HCT116 (cell line): ENCODE measurements around the gene CCNL1. TPM values are rescaled to one million over a fixed set of nuclear protein-coding genes. Genes with fewer than 3 reads are reported as not detected.

Experiments
- ATAC-seq: fragments of 200-7000 bp; cut with Tn5 transposase; 2 replicates; pipeline ENCODE4 v1.9.1; 2020; ENCODE audit warnings: mild to moderate bottlenecking, moderate library complexity
- BruUV-seq: library from RNA; stranded (reverse); fragments of 400-500 nt; replicated peaks from 2 replicates; lab custom pipeline; 2021; lab: Mats Ljungman, UMichigan
- CTCF ChIA-PET: fragments of 300-600 bp; sonication (Branson Sonifier 250); formaldehyde crosslinking; loops from one replicate; lab custom pipeline; 2021; ENCODE audit warnings: antibody characterized with exemption; lab: Charles Lee
- POLR2A ChIA-PET: fragments of 300-600, 350-600 bp; sonication (Branson Sonifier 250); formaldehyde crosslinking; loops from one replicate; lab custom pipeline; 2021; ENCODE audit warnings: antibody characterized with exemption; lab: Charles Lee
- RAD21 ChIA-PET, 2 experiments: fragments of 300-600 bp; sonication (Branson Sonifier 250); formaldehyde crosslinking; loops; one replicate each; lab custom pipeline; 2023; ENCODE audit warnings: low total read pairs in 2 of 2; ENCODE audit not compliant: uncharacterized antibody in 2 of 2, unreplicated experiment in 2 of 2, low non-redundant PET in 1 of 2; lab: Charles Lee
- DNase-seq: peaks from one replicate; pipeline ENCODE4 v3.0.0-alpha.2; 2010; ENCODE audit warnings: low read depth, low spot score
- H2AFZ ChIP-seq: fragments of 200-600 bp; shearing (Covaris generic), sonication (generic); 2 replicates; pipeline ENCODE4 v1.6.1; 2017; ENCODE audit warnings: low read depth, mixed run types, mixed read lengths, antibody characterized with exemption, low read length; ENCODE audit not compliant: poor library complexity, severe bottlenecking
- H3K27ac ChIP-seq: 2 replicates; pipeline ENCODE4 v1.5.1; 2012; ENCODE audit warnings: low read depth, low read length
- H3K27me3 ChIP-seq: fragments of 200-600 bp; sonication (generic); 2 replicates; pipeline ENCODE4 v1.6.1; 2016; ENCODE audit warnings: mixed run types, low read length, mixed read lengths; ENCODE audit not compliant: insufficient read depth
- H3K36me3 ChIP-seq, 2 experiments: fragments of 200-500 bp in 1 of 2; fragments of 200-600 bp in 1 of 2; sonication (Bioruptor generic) in 1 of 2; sonication (generic) in 1 of 2; 2 replicates each; pipeline versions ENCODE4 v1.5.1 to v1.6.1; 2014 to 2016; ENCODE audit warnings: low read length in 2 of 2, inconsistent platforms in 1 of 2, mixed read lengths in 1 of 2, mixed run types in 1 of 2; ENCODE audit not compliant: insufficient read depth in 2 of 2, control insufficient read depth in 1 of 2
- H3K4me1 ChIP-seq, 2 experiments: fragments of 200-600 bp in 1 of 2; sonication (generic) in 1 of 2; 2 replicates each; pipeline versions ENCODE4 v1.5.1 to v1.6.1; 2012 to 2017; ENCODE audit warnings: low read length in 2 of 2, inconsistent platforms in 1 of 2, mild to moderate bottlenecking in 1 of 2, mixed read lengths in 1 of 2, mixed run types in 1 of 2, moderate library complexity in 1 of 2; ENCODE audit not compliant: insufficient read depth in 2 of 2, control insufficient read depth in 1 of 2
- H3K4me2 ChIP-seq: fragments of 200-600 bp; sonication (generic); 2 replicates; pipeline ENCODE4 v1.6.1; 2017; ENCODE audit warnings: mixed run types, low read length, mixed read lengths
- H3K4me3 ChIP-seq, 2 experiments: fragments of 200-600 bp in 1 of 2; sonication (generic) in 1 of 2; replicated peaks in 1 of 2; 2 replicates each; pipeline ENCODE4 v1.5.1; 2011 to 2016; ENCODE audit warnings: low read length in 2 of 2, control low read depth in 1 of 2, low read depth in 1 of 2, mild to moderate bottlenecking in 1 of 2, mixed read lengths in 1 of 2, mixed run types in 1 of 2
- H3K79me2 ChIP-seq: fragments of 200-600 bp; sonication (generic); 2 replicates; pipeline ENCODE4 v1.6.1; 2017; ENCODE audit warnings: mild to moderate bottlenecking, mixed run types, low read length, moderate library complexity, mixed read lengths; ENCODE audit not compliant: insufficient read depth
- H3K9ac ChIP-seq: fragments of 200-600 bp; sonication (generic); 2 replicates; pipeline ENCODE4 v1.6.1; 2016; ENCODE audit warnings: low read length, mixed read lengths
- H3K9me2 ChIP-seq: fragments of 200-600 bp; sonication (generic), shearing (Covaris generic); 2 replicates; pipeline ENCODE4 v1.6.1; 2017; ENCODE audit warnings: mixed run types, mild to moderate bottlenecking, moderate library complexity; ENCODE audit not compliant: insufficient read depth
- H3K9me3 ChIP-seq, 2 experiments: fragments of 200-500 bp in 1 of 2; fragments of 200-600 bp in 1 of 2; sonication (Bioruptor generic) in 1 of 2; sonication (generic) in 1 of 2; 2 replicates each; pipeline ENCODE4 v1.6.1; 2014 to 2017; ENCODE audit warnings: low read length in 2 of 2, mixed read lengths in 2 of 2, inconsistent platforms in 1 of 2, low read depth in 1 of 2, mild to moderate bottlenecking in 1 of 2, mixed run types in 1 of 2, moderate library complexity in 1 of 2; ENCODE audit not compliant: control insufficient read depth in 1 of 2, insufficient read depth in 1 of 2
- H4K20me1 ChIP-seq: fragments of 200-600 bp; sonication (generic), shearing (Covaris generic); 2 replicates; pipeline ENCODE4 v1.6.1; 2017; ENCODE audit warnings: mixed run types, mild to moderate bottlenecking, moderate library complexity; ENCODE audit not compliant: insufficient read depth
- EGR1 ChIP-seq: IDR thresholded peaks from 2 replicates; pipeline ENCODE4 v1.6.1; 2012; ENCODE audit warnings: low read depth
- EZH2 ChIP-seq: fragments of 200-600 bp; sonication (generic); IDR thresholded peaks from 2 replicates; pipeline ENCODE4 v1.6.1; 2017; ENCODE audit warnings: antibody characterized with exemption, mixed run types
- POLR2AphosphoS5 ChIP-seq: IDR thresholded peaks from 2 replicates; pipeline ENCODE4 v1.6.1; 2011; ENCODE audit warnings: mild to moderate bottlenecking, low read depth, low read length, moderate library complexity
- RAD21 ChIP-seq: IDR thresholded peaks from 2 replicates; pipeline ENCODE4 v1.6.1; 2012; ENCODE audit warnings: low read depth, mild to moderate bottlenecking
- SRF ChIP-seq: IDR thresholded peaks from 2 replicates; pipeline ENCODE4 v1.6.1; 2012; ENCODE audit warnings: low read depth
- YY1 ChIP-seq: IDR thresholded peaks from 2 replicates; pipeline ENCODE4 v1.6.1; 2011; ENCODE audit warnings: low read length, low read depth, moderate library complexity, mild to moderate bottlenecking; ENCODE audit not compliant: insufficient replicate concordance; ENCODE audit errors: extremely low read depth
- ZNF274 ChIP-seq: fragments of 200-500 bp; sonication (Bioruptor generic); IDR thresholded peaks from 2 replicates; pipeline ENCODE4 v1.6.1; 2014; ENCODE audit warnings: mild to moderate bottlenecking, low read depth, low read length, inconsistent platforms
- intact Hi-C: fragments of 100-400 bp; cut with micrococcal nuclease; formaldehyde crosslinking; loops from 2 replicates; pipeline ENCODE4 v1.10.0; 2022
- total RNA-seq: library from RNA; stranded (reverse); gene quantifications from one replicate; pipeline ENCODE4 v1.2.1, GENCODE V29; 2021; ENCODE audit not compliant: unreplicated experiment
- TF ChIP-seq, protein P1 (sequence below): IDR thresholded peaks from 2 replicates; pipeline ENCODE4 v1.6.1; 2012
- TF ChIP-seq, protein P2 (sequence below): IDR thresholded peaks from 2 replicates; pipeline ENCODE4 v1.6.1; 2011; ENCODE audit warnings: mild to moderate bottlenecking, low read length, moderate library complexity; ENCODE audit not compliant: insufficient replicate concordance; ENCODE audit errors: extremely low read depth

CCNL1 gene
- total RNA-seq, 1 experiment from 2014 or later = 96.7 TPM

DNA sequence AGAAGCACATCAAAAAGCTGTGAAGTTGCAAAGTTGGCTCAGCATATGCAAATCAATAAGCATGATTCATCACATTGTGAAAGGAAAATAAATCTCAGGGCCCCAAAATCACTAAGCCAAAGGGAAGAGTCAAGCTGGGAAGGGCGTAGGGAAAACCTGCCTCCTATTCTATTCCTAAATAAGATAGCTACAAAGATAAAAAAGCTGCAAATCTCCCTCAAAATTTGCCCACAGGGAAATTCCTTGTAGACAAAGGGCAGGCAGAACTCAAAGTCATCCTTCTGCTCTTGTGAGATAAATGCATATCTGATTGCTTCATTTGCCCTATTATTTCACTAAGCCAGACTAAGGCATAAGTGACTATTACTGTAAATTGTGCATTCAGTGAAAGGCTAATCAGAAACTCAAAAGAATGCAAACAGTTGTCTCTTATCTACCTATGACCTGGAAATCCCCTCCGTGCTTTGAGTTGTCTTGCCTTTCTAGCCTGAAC lies 30.5 kb upstream of the CCNL1 start:
- Histone ChIP-seq H3K9ac (no peak overlapping the region), H4K20me1 (no peaks in the 10 kb centered on the region), H3K4me3 (no peak overlapping the region), H3K4me2 (no peak overlapping the region), H3K4me1 (no peaks in the 10 kb centered on the region), H3K79me2 (no peaks in the 10 kb centered on the region), H3K27ac (no peak overlapping the region), H3K9me2 (no peaks in the 10 kb centered on the region), H3K27me3 (no peaks in the 10 kb centered on the region), H3K9me3 (peaks cover 7 to 8% of the 10 kb centered on the region in 2 experiments; a peak in 2 of 4 replicates), H3K36me3 (no peaks in the 10 kb centered on the region), H2AFZ (no peak overlapping the region)
- intact Hi-C loops = no loop called here
- ChIA-PET CTCF (no interaction called here), POLR2A (interaction anchor here (1.0 kb wide), 1 partner anchor 16 kb away, joined by 3 read pairs; no protein-coding TSS in a partner anchor), RAD21 (no interaction called here)
- no TSS peak for BruUV-seq
- DNase-seq (no peak), ATAC-seq (no peak)
- no peak for TF ChIP-seq YY1
- TF ChIP-seq, protein P1, sequence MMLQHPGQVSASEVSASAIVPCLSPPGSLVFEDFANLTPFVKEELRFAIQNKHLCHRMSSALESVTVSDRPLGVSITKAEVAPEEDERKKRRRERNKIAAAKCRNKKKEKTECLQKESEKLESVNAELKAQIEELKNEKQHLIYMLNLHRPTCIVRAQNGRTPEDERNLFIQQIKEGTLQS = no peak
- no peak for TF ChIP-seq EGR1
- TF ChIP-seq SRF = no peak
- no peak for TF ChIP-seq POLR2AphosphoS5
- TF ChIP-seq RAD21 = no peak
- TF ChIP-seq, protein P2, sequence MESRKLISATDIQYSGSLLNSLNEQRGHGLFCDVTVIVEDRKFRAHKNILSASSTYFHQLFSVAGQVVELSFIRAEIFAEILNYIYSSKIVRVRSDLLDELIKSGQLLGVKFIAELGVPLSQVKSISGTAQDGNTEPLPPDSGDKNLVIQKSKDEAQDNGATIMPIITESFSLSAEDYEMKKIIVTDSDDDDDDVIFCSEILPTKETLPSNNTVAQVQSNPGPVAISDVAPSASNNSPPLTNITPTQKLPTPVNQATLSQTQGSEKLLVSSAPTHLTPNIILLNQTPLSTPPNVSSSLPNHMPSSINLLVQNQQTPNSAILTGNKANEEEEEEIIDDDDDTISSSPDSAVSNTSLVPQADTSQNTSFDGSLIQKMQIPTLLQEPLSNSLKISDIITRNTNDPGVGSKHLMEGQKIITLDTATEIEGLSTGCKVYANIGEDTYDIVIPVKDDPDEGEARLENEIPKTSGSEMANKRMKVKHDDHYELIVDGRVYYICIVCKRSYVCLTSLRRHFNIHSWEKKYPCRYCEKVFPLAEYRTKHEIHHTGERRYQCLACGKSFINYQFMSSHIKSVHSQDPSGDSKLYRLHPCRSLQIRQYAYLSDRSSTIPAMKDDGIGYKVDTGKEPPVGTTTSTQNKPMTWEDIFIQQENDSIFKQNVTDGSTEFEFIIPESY = no peak
- TF ChIP-seq EZH2 = no peak
- no peak for TF ChIP-seq ZNF274
